Chondrocyte (in vitro differentiated cells): ENCODE results near the gene JMY. TPM values are rescaled to one million over a fixed set of nuclear protein-coding genes. Genes with fewer than 3 reads are reported as not detected.
"Not testable (repeated sequence)": the region's sequence is repeated elsewhere in the genome, so short reads cannot be mapped to it uniquely, and the experiment has no call there.

ENCODE experiments used
- DNase-seq: peaks from one replicate; pipeline ENCODE4 v3.0.0; 2021; ENCODE audit warnings: mixed read lengths, low spot score
- H3K27ac Mint-ChIP-seq: one replicate; pipeline ENCODE4 v1.8.0; 2021; ENCODE audit warnings: mild to moderate bottlenecking, moderate library complexity, mixed read lengths; ENCODE audit not compliant: unreplicated experiment
- H3K27me3 Mint-ChIP-seq: 2 replicates; pipeline ENCODE4 v1.8.0; 2021; ENCODE audit warnings: low read depth, mixed read lengths
- H3K36me3 Mint-ChIP-seq: 2 replicates; pipeline ENCODE4 v1.8.0; 2021; ENCODE audit warnings: low read depth, mixed read lengths
- H3K4me1 Mint-ChIP-seq: 2 replicates; pipeline ENCODE4 v1.8.0; 2021; ENCODE audit warnings: low read depth, mild to moderate bottlenecking, mixed read lengths
- H3K4me3 Mint-ChIP-seq: one replicate; pipeline ENCODE4 v1.8.0; 2021; ENCODE audit warnings: mild to moderate bottlenecking, moderate library complexity, mixed read lengths; ENCODE audit not compliant: unreplicated experiment
- H3K9me3 Mint-ChIP-seq: 2 replicates; pipeline ENCODE4 v1.8.0; 2021; ENCODE audit warnings: low read depth, mixed read lengths
- total RNA-seq: library from RNA; stranded (reverse); gene quantifications from 3 replicates; pipeline ENCODE4 v1.2.1, GENCODE V29; 2021
- TF ChIP-seq, protein P1 (sequence below): fragments of 200-600 bp; sonication (generic); IDR thresholded peaks from 2 replicates; pipeline ENCODE4 v1.5.0; 2021; ENCODE audit warnings: antibody characterized with exemption, mild to moderate bottlenecking, moderate library complexity

Gene JMY
- total RNA-seq, 1 donor from 2014 or later: 16.9 TPM

DNA sequence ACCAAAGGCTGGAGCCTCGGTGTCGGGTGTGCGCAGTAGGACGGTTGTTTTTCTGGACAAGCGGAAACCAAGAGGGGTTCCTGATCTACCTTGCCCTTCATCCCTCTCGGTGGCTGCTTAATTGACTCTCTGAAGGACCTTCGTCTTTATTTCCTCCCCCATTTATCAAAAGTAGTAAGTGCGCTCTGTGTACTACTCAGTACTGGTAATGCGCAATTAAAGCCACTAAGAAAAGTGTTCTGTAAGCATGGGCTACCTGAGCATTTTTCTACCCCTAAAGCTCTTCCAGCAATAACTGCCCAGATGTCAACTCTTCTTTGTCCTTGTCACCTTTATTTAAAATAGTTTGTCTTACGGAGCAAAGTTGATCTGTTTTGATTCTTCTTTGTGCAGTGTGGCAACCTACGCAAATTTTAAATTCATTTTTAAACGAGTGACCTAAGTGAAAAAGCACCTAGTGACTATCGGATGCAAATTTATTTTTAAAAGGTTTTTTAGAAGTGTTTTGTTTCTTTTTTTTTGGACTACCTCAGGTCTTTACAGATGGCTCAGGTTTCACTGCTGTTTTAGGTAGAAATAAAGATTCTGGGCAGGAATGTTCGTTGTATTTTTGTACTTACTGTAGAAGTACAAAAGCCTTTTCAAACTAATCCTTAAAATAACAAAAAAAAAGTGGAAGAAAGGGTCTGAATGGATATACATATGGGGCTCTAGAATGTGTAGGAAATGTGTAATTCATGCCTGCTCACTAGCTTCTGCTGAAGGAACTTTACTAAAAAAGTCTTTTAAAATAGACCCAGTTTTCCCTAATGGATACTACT lies 2.0 kb downstream of the JMY start:
- H3K27ac Mint-ChIP-seq: peak overlapping the region; percentile 88
- H3K9me3 Mint-ChIP-seq: no peaks in the 10 kb centered on the region
- H3K27me3 Mint-ChIP-seq: no peaks in the 10 kb centered on the region

DNA sequence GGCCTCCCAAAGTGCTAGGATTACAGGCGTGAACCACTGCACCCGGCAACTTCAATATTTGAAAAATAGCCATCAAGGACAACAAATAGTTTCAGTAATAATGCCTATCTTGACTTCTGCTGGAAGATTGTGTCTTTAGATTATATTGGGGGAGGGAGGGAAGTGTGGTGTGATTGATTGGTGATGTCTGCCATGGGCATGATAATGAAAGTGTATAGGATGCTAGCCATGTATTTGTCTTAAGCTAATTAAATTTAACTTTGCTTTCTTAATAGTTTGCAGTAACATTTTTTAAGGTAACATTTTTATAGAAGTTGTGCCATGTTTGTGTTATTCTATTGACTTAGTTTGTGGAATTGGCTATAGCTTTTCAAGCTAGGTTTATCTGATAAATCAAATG lies 4.6 kb downstream of the JMY start:
- no peak for DNase-seq
- no peaks in the 10 kb centered on the region for H3K9me3 Mint-ChIP-seq
- no peak overlapping the region for H3K4me3 Mint-ChIP-seq
- TF ChIP-seq, protein P1, sequence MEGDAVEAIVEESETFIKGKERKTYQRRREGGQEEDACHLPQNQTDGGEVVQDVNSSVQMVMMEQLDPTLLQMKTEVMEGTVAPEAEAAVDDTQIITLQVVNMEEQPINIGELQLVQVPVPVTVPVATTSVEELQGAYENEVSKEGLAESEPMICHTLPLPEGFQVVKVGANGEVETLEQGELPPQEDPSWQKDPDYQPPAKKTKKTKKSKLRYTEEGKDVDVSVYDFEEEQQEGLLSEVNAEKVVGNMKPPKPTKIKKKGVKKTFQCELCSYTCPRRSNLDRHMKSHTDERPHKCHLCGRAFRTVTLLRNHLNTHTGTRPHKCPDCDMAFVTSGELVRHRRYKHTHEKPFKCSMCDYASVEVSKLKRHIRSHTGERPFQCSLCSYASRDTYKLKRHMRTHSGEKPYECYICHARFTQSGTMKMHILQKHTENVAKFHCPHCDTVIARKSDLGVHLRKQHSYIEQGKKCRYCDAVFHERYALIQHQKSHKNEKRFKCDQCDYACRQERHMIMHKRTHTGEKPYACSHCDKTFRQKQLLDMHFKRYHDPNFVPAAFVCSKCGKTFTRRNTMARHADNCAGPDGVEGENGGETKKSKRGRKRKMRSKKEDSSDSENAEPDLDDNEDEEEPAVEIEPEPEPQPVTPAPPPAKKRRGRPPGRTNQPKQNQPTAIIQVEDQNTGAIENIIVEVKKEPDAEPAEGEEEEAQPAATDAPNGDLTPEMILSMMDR: no peak
- H3K27me3 Mint-ChIP-seq: no peaks in the 10 kb centered on the region
- H3K27ac Mint-ChIP-seq: no peak overlapping the region
- no peaks in the 10 kb centered on the region for H3K36me3 Mint-ChIP-seq
- peaks cover 44% of the 10 kb centered on the region for H3K4me1 Mint-ChIP-seq

More for the DNA sequence above, 2.0 kb downstream of the JMY start:
- no peaks in the 10 kb centered on the region for H3K36me3 Mint-ChIP-seq
- H3K4me3 Mint-ChIP-seq: peak overlapping the region; percentile 98
- peaks cover 42% of the 10 kb centered on the region for H3K4me1 Mint-ChIP-seq
- DNase-seq: no peak
- TF ChIP-seq, protein P1: no peak

DNA sequence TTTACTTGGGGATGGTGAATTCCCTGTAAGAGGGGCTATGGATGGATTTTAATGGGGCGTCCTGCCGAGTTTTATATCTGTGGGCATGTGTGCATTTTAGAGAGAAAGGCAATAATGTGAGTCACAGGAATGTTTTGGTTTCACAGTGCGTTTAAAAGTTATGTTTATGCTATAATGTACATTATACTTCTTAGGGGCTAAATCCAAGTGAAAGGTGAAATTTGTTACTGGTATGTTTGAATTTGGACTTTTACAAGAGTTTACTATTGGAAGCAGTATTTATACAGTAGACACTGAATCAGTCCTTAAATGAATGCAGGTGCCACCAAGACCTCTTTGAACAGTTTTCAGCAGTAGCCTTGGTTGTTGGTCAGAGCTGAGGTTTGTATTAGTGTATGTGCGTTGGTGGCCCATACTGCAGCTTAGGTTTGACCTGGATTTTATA lies 5.6 kb downstream of the JMY start:
- no peak overlapping the region for H3K27ac Mint-ChIP-seq
- no peaks in the 10 kb centered on the region for H3K36me3 Mint-ChIP-seq
- no peaks in the 10 kb centered on the region for H3K9me3 Mint-ChIP-seq
- peaks cover 42% of the 10 kb centered on the region for H3K4me1 Mint-ChIP-seq
- H3K4me3 Mint-ChIP-seq: no peak overlapping the region
- no peaks in the 10 kb centered on the region for H3K27me3 Mint-ChIP-seq
- no peak for DNase-seq
- TF ChIP-seq, protein P1: no peak

DNA sequence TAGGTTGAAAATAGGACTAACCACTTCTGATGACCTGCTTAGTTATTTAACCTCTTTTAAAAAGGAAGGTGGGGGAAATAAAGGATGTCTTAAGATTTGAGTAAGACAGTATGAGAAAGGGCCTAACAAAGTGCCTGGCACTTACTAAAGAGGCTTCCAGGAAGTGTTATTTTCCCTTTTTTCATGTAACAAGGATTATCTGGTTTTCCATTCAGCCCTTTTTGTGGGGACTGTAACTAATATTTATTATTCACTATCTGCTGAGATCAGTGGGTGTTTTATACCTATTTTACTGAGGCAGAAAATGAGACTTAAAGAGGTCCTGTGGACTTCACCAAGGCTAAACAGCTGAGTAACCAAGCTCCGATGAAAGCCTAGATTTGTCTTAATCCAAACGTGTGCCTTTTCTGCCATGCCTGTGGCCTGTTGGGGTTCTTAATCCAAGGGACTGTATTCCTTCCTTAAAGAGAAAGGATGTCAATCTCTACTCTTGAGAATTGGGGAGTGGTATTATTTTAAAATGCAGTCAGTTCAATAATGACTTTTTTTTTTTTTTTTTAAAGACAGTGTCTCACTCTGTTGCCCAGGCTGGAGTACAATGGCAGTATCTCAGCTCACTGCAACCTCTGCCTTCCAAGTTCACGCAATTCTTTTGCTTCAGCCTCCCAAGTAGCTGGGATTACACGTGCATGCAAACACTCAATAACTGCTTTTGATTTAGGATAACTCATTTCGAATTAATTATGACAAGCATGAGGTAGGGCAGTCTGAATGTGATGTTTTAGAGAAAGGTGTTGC lies 6.5 kb downstream of the JMY start:
- Mint-ChIP-seq H3K27me3 (no peaks in the 10 kb centered on the region), H3K4me3 (no peak overlapping the region), H3K27ac (no peak overlapping the region), H3K4me1 (peaks cover 42% of the 10 kb centered on the region), H3K36me3 (no peaks in the 10 kb centered on the region), H3K9me3 (no peaks in the 10 kb centered on the region)
- no peak for DNase-seq
- TF ChIP-seq, protein P1: no peak

DNA sequence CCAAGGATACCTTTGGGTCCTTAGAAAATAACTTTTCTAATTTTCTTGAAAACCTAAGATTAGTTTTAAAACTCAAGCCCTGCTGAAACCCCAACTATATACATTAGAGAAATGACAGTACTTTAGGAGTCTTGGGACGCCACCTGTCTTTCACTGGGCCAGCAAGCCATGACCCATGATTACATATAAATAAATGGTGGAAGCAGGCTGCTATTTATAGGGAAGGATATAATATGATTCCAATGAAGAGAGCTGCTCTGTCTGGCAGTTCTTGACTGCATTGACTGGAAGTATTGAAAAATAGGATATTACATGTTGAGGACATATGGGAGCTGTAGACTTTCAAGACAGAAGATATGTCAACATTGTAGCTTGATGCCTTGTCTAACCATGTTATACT lies 7.3 kb downstream of the JMY start:
- Mint-ChIP-seq H3K9me3 (no peaks in the 10 kb centered on the region), H3K36me3 (no peaks in the 10 kb centered on the region), H3K4me1 (peaks cover 35% of the 10 kb centered on the region), H3K27me3 (no peaks in the 10 kb centered on the region), H3K27ac (no peak overlapping the region), H3K4me3 (no peak overlapping the region)
- TF ChIP-seq, protein P1: no peak
- no peak for DNase-seq

DNA sequence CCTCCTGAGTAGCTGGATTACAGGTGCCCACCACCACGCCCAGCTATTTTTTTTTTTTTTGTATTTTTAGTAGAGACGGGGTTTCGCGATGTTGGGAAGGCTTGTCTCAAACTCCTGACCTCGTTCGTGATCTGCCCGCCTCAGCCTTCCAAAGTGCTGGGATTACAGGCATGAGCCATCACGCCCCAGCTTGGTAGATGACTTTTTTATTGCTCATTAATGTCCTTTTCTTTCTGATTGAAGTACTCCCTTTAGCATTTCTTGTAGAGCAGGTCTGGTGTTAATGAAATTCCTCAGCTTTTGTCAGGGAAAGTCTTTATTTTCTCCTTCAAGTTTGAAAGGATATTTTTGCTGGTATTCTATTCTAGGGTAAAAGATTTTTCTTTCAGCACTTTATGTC lies 18.1 kb downstream of the JMY start:
- H3K27ac Mint-ChIP-seq, H3K27me3 Mint-ChIP-seq, H3K9me3 Mint-ChIP-seq, H3K4me1 Mint-ChIP-seq, H3K4me3 Mint-ChIP-seq, H3K36me3 Mint-ChIP-seq: not testable (repeated sequence)
- peak; percentile 10 for DNase-seq
